ENCODE results near the gene PEPD. TPM values are rescaled to one million over a fixed set of nuclear protein-coding genes. Genes with fewer than 3 reads are reported as not detected.

The PEPD gene
- total RNA-seq, 1 donor from 2014 or later, result 21.1 TPM

DNA sequence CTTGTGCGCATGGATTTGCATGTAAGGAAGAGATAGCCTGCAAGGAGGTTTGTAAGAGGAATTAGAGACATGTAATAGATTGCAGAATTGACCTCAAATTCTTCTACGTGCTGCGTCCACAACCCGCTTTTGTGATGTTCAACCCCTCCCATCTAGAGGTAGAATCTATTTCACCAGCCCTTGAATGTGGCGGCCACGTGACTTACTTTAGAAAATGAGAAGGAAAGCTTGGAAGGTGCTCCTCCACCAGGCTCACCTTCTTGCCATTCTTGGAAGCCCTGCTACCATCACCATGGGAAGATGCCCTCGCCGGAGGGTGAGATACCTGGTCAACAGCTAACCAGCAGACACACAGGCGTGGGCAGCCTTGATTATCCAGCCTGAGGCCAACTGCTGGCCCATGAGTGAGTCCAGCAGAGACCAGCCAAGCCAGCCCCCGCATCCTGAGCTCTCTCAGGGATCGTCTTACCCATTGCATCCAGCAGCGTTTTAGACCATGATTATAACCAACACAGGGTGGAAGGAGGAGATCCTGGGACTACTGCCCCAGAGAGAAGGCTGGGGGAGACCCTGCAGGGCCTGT is 7.6 kb upstream of the PEPD start:
- Mint-ChIP-seq H3K4me1 (no peaks in the 10 kb centered on the region), H3K36me3 (ENCODE audit: low read depth) (no peaks in the 10 kb centered on the region), H3K4me3 (no peak overlapping the region), H3K27ac (no peak overlapping the region), H3K9me3 (no peaks in the 10 kb centered on the region), H3K27me3 (no peaks in the 10 kb centered on the region)
- no peak for DNase-seq
- intact Hi-C loops (cut with micrococcal nuclease), result no loop called here

DNA sequence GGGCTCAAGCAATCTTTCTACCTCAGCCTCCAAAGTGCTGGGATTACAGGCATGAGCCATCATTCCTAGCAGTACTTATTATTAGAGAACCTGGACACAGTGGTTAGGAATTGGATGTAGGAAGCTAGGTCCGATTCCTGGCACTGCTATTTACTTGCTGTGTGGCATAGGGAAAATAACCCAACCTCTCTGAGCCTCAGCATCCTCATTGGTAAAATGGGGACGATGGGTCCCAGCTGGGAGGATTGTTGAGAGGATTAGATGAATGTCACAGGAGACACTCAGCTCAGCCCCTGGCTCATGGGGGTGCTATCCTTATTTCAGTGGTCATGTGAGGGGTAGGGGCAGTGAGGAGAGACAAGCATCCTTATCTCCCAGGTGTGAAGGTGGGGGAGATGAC is 6.8 kb upstream of the PEPD start:
- Mint-ChIP-seq H3K4me3 (no peak overlapping the region), H3K36me3 (ENCODE audit: low read depth) (no peaks in the 10 kb centered on the region), H3K4me1 (no peaks in the 10 kb centered on the region), H3K27ac (no peak overlapping the region), H3K27me3 (no peaks in the 10 kb centered on the region), H3K9me3 (no peaks in the 10 kb centered on the region)
- intact Hi-C loops (cut with micrococcal nuclease), result no loop called here
- no peak for DNase-seq

DNA sequence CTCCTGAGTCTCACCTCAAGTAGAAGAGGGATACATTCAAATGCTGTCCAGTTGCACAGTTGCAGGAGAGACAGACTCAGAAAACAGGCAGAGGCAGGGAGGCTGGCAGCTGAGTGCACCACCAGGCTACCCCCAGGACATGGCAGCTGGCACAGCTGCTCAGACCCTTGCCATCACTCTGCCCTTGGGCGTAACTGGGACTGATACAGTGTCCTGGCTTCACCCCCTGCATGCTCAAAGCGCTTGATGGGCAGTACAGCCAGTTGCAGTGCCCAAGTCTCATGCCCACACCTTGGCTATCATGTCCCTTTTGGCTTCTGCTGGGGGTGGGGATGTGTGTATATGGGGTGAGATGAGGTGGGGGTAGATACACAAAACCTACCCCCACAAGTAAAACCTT is 5.5 kb upstream of the PEPD start:
- intact Hi-C loops (cut with micrococcal nuclease), result no loop called here
- no peak for DNase-seq
- Mint-ChIP-seq H3K9me3 (no peaks in the 10 kb centered on the region), H3K4me1 (peaks cover 2% of the 10 kb centered on the region), H3K27ac (no peak overlapping the region), H3K27me3 (peaks cover 1% of the 10 kb centered on the region), H3K36me3 (ENCODE audit: low read depth) (no peaks in the 10 kb centered on the region), H3K4me3 (no peak overlapping the region)

- Mint-ChIP-seq H3K36me3 (ENCODE audit: low read depth) (no peaks in the 10 kb centered on the region), H3K27ac (no peak overlapping the region), H3K27me3 (peaks cover 7% of the 10 kb centered on the region), H3K4me3 (no peak overlapping the region), H3K4me1 (peaks cover 13% of the 10 kb centered on the region), H3K9me3 (no peaks in the 10 kb centered on the region)
- intact Hi-C loops (cut with micrococcal nuclease), result no loop called here
- DNase-seq, result no peak
Observed at GRCh38 chr19:33524024-33524664, 2.6 kb upstream of the PEPD start.

GRCh38 chr19:33523167-33523566 is 1.6 kb upstream of the PEPD start:
- H3K4me1 Mint-ChIP-seq, result peaks cover 13% of the 10 kb centered on the region
- H3K27ac Mint-ChIP-seq, result no peak overlapping the region
- H3K9me3 Mint-ChIP-seq, result no peaks in the 10 kb centered on the region
- no peaks in the 10 kb centered on the region for H3K36me3 Mint-ChIP-seq (ENCODE audit: low read depth)
- DNase-seq, result no peak
- no peak overlapping the region for H3K4me3 Mint-ChIP-seq
- intact Hi-C loops (cut with micrococcal nuclease), result no loop called here
- H3K27me3 Mint-ChIP-seq, result peaks cover 7% of the 10 kb centered on the region

GRCh38 chr19:33522371-33522662 is 726 bp upstream of the PEPD start:
- DNase-seq, result no peak
- H3K4me1 Mint-ChIP-seq, result peaks cover 13% of the 10 kb centered on the region
- intact Hi-C loops (cut with micrococcal nuclease), result no loop called here
- no peaks in the 10 kb centered on the region for H3K36me3 Mint-ChIP-seq (ENCODE audit: low read depth)
- no peak overlapping the region for H3K27ac Mint-ChIP-seq
- peak overlapping the region; percentile 93 for H3K4me3 Mint-ChIP-seq
- no peaks in the 10 kb centered on the region for H3K9me3 Mint-ChIP-seq
- H3K27me3 Mint-ChIP-seq, result peaks cover 7% of the 10 kb centered on the region

- H3K36me3 Mint-ChIP-seq (ENCODE audit: low read depth), result no peaks in the 10 kb centered on the region
- intact Hi-C loops (cut with micrococcal nuclease), result no loop called here
- H3K4me3 Mint-ChIP-seq, result peak overlapping the region; percentile 93
- H3K4me1 Mint-ChIP-seq, result peaks cover 13% of the 10 kb centered on the region
- no peaks in the 10 kb centered on the region for H3K9me3 Mint-ChIP-seq
- peaks cover 7% of the 10 kb centered on the region for H3K27me3 Mint-ChIP-seq
- H3K27ac Mint-ChIP-seq, result no peak overlapping the region
- no peak for DNase-seq
Observed at GRCh38 chr19:33520844-33521479, 629 bp downstream of the PEPD start.

- peaks cover 13% of the 10 kb centered on the region for H3K4me1 Mint-ChIP-seq
- intact Hi-C loops (cut with micrococcal nuclease), result no loop called here
- DNase-seq, result no peak
- H3K27me3 Mint-ChIP-seq, result peaks cover 7% of the 10 kb centered on the region
- H3K36me3 Mint-ChIP-seq (ENCODE audit: low read depth), result no peaks in the 10 kb centered on the region
- H3K4me3 Mint-ChIP-seq, result peak overlapping the region; percentile 93
- no peaks in the 10 kb centered on the region for H3K9me3 Mint-ChIP-seq
- no peak overlapping the region for H3K27ac Mint-ChIP-seq
Observed at GRCh38 chr19:33520048-33520643, 1.4 kb downstream of the PEPD start.

DNA sequence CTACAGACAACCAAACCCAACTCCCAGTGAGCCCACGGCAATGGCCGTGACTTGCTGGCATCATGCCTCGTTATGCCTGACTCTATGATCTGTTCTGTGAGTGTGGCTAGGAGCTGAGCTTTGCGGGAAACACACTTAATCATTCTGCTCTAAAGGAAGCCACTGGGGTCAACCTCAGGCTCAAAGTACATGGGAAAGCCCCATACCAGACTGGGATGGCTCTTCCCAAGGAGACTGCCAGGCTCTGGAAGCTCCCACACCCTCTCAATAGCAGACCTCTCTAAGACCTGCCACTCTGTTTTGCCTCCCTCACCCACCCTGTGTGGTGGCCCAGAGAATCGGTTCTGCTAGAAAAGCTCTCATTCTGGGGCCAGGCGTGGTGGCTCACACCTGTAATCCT is 2.2 kb downstream of the PEPD start:
- H3K4me1 Mint-ChIP-seq, result peaks cover 15% of the 10 kb centered on the region
- H3K27me3 Mint-ChIP-seq, result peaks cover 7% of the 10 kb centered on the region
- no peak overlapping the region for H3K4me3 Mint-ChIP-seq
- H3K36me3 Mint-ChIP-seq (ENCODE audit: low read depth), result no peaks in the 10 kb centered on the region
- no peak for DNase-seq
- intact Hi-C loops (cut with micrococcal nuclease), result no loop called here
- no peak overlapping the region for H3K27ac Mint-ChIP-seq
- no peaks in the 10 kb centered on the region for H3K9me3 Mint-ChIP-seq

- Mint-ChIP-seq H3K27ac (no peak overlapping the region), H3K27me3 (peaks cover 7% of the 10 kb centered on the region), H3K4me1 (peaks cover 15% of the 10 kb centered on the region), H3K4me3 (no peak overlapping the region), H3K36me3 (ENCODE audit: low read depth) (no peaks in the 10 kb centered on the region), H3K9me3 (no peaks in the 10 kb centered on the region)
- intact Hi-C loops (cut with micrococcal nuclease), result no loop called here
- DNase-seq, result no peak
Observed at GRCh38 chr19:33518541-33518940, 3.0 kb downstream of the PEPD start.

GRCh38 chr19:33517922-33518321 is 3.7 kb downstream of the PEPD start:
- no peak for DNase-seq
- intact Hi-C loops (cut with micrococcal nuclease), result no loop called here
- Mint-ChIP-seq H3K4me1 (peaks cover 15% of the 10 kb centered on the region), H3K36me3 (ENCODE audit: low read depth) (no peaks in the 10 kb centered on the region), H3K9me3 (no peaks in the 10 kb centered on the region), H3K27ac (no peak overlapping the region), H3K27me3 (peaks cover 7% of the 10 kb centered on the region), H3K4me3 (no peak overlapping the region)

DNA sequence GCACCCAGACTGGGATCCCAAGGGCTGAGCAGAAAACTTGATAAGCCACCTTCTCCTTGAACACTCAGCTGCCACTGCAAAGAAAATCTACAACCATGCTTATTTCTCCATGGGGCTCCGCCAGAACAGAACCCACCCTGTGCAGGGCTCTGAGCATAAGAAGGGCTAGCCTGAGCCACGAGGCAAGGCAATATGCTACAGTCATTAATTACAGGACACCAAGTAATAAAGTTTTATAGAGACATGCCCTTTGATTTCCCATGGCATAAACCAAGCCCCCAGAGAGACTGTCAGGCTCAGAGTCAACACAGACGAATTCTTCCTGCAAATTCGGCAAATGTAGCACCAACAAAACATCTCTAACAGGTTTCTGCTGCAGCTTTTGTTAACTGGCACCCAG is 5.7 kb downstream of the PEPD start:
- DNase-seq, result no peak
- H3K9me3 Mint-ChIP-seq, result no peaks in the 10 kb centered on the region
- H3K4me1 Mint-ChIP-seq, result peaks cover 8% of the 10 kb centered on the region
- no peak overlapping the region for H3K4me3 Mint-ChIP-seq
- intact Hi-C loops (cut with micrococcal nuclease), result no loop called here
- no peak overlapping the region for H3K27ac Mint-ChIP-seq
- no peaks in the 10 kb centered on the region for H3K36me3 Mint-ChIP-seq (ENCODE audit: low read depth)
- peaks cover 5% of the 10 kb centered on the region for H3K27me3 Mint-ChIP-seq

DNA sequence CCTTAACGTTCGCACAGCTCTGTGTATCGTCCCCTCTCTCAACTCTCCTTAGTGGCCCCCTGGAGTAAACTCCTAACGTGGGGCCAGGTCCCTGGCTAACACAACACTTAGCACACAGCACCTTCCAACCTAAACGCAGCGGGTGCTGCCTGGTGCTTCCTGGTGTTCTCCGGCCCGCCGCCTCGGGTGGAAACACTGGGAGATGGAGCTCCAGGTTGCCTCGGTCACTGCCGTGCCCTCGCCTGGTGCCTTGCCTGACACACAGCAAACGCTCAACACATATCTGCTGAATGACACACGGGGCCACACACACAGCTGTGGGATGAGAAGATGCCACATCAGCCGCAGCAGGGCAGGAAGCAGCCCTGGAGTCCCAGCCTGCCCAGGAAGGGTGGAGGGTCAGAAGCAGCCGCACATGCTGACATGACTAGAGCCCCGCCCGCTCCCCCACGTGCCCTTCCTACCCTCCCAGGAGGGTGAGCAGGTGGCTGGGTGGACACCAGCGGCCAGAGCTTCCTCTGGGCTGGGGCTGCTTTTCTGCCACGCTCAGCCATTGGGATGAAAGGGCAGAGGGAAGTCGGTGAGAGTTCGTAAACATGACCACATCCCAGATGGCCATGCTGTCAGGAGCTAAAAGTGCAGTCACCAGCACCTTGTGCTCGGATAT is 6.6 kb downstream of the PEPD start:
- Mint-ChIP-seq H3K4me1 (peaks cover 4% of the 10 kb centered on the region), H3K9me3 (no peaks in the 10 kb centered on the region), H3K4me3 (no peak overlapping the region), H3K27ac (no peak overlapping the region), H3K27me3 (no peaks in the 10 kb centered on the region), H3K36me3 (ENCODE audit: low read depth) (no peaks in the 10 kb centered on the region)
- intact Hi-C loops (cut with micrococcal nuclease), result no loop called here
- DNase-seq, result no peak

DNA sequence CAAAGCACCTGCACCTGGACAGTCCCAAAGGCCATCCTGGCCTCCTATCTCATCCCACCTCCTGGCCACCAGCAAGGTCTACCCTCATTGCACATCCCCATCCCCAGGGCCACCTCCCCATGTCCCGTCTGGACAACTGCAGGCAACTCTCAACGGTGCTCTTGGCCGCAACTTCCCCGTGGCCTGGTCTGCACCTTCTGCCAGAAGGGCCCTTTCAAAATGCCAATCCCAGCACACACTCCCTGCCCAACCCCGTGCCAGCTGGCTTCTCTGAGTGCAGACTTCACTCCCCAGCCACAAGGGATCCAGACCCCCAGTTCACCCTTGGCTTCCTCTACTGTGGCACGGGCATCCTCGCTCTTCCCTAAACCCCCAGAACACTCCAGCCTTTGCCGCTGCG is 8.2 kb downstream of the PEPD start:
- intact Hi-C loops (cut with micrococcal nuclease), result no loop called here
- Mint-ChIP-seq H3K4me1 (peaks cover 2% of the 10 kb centered on the region), H3K9me3 (no peaks in the 10 kb centered on the region), H3K27me3 (no peaks in the 10 kb centered on the region), H3K36me3 (ENCODE audit: low read depth) (no peaks in the 10 kb centered on the region), H3K27ac (no peak overlapping the region), H3K4me3 (no peak overlapping the region)
- DNase-seq, result no peak

Data from activated CD4-positive, alpha-beta T cell treated with anti-CD3 and anti-CD28 coated beads, Interleukin-2, amount 10 ng/mL, durations not matched to agents 24 days and 14 days (primary cell).